Measurements from ENCODE around the gene ATP5PD. TPM values are rescaled to one million over a fixed set of nuclear protein-coding genes. Genes with fewer than 3 reads are reported as not detected.

Gene ATP5PD
- total and polyA plus RNA-seq, 2 of the 13 experiments (the other 11 are each of a cell fraction or from before 2014, with no cell fraction given) = 158 to 428 TPM

GRCh38 chr17:75087182-75087557 is 40.4 kb upstream of the ATP5PD start (continued):
- no peak for TF ChIP-seq RERE (CRISPR knock-in tag; IDR thresholded peaks at IDR 0.05; ENCODE audit: low read depth)
- 0 out of 2 replicates have a peak, but pooled peaks have one; percentile 19 for TF ChIP-seq ZNF850 (CRISPR knock-in tag; conservative IDR thresholded peaks at IDR 0.05)
- TF ChIP-seq MAFK (conservative IDR thresholded peaks at IDR 0.05 in 1 of 2, IDR thresholded peaks at IDR 0.05 in 1 of 2; ENCODE audit: low read length in 2 of 2) = no peak
- no peak for TF ChIP-seq NPAS2 (CRISPR knock-in tag; IDR thresholded peaks at IDR 0.05; ENCODE audit: borderline replicate concordance)
- TF ChIP-seq HMGXB4 (CRISPR knock-in tag; IDR thresholded peaks at IDR 0.05; ENCODE audit: borderline replicate concordance in 1 of 2, low read depth in 1 of 2) = no peak
- 0 out of 2 replicates have a peak, but pooled peaks have one; percentile 3 for TF ChIP-seq ZBTB33 (CRISPR knock-in tag; IDR thresholded peaks at IDR 0.05)
- no peak for TF ChIP-seq AHR (CRISPR knock-in tag; IDR thresholded peaks at IDR 0.05)
- TF ChIP-seq ZBTB38 (CRISPR knock-in tag; IDR thresholded peaks at IDR 0.05) = no peak
- no peak for TF ChIP-seq ZNF790 (CRISPR knock-in tag; IDR thresholded peaks at IDR 0.05; ENCODE audit: borderline replicate concordance)
- TF ChIP-seq CREM (IDR thresholded peaks at IDR 0.05) = 0 out of 2 replicates have a peak, but pooled peaks have one; percentile 6
- no peak for TF ChIP-seq CREM (CRISPR knock-in tag; IDR thresholded peaks at IDR 0.05)
- no peak for TF ChIP-seq ZNF101 (CRISPR knock-in tag; IDR thresholded peaks at IDR 0.05; ENCODE audit: borderline replicate concordance, low read depth)
- no peak for TF ChIP-seq HCFC1 (IDR thresholded peaks at IDR 0.05; ENCODE audit: low read depth, low read length)
- no peak for TF ChIP-seq TFE3 (CRISPR knock-in tag; IDR thresholded peaks at IDR 0.05)
- TF ChIP-seq ZNF781 (CRISPR knock-in tag; IDR thresholded peaks at IDR 0.05; ENCODE audit: borderline replicate concordance, not compliant biosample characterization) = no peak
- TF ChIP-seq MAFG (CRISPR knock-in tag; IDR thresholded peaks at IDR 0.05) = no peak
- TF ChIP-seq CSRNP1 (CRISPR knock-in tag; IDR thresholded peaks at IDR 0.05) = no peak
- no peak for TF ChIP-seq NFRKB (IDR thresholded peaks at IDR 0.05)
